GM23338 (cell line): Measurements from ENCODE around the gene AAGAB.

Experiments
- CREB1 ChIP-seq: fragments of 250-450 bp; sonication (Bioruptor Pico); IDR thresholded peaks from 2 replicates; pipeline ENCODE4 v1.5.0; 2020; ENCODE audit warnings: low read depth, mild to moderate bottlenecking, moderate library complexity
- EZH2 ChIP-seq: fragments of 200-600 bp; sonication (generic); IDR thresholded peaks from one replicate; pipeline ENCODE4 v1.8.0; 2017; ENCODE audit warnings: antibody characterized with exemption, mild to moderate bottlenecking, low read depth; ENCODE audit not compliant: unreplicated experiment
- EZH2phosphoT487 ChIP-seq: fragments of 200-600 bp; sonication (generic); IDR thresholded peaks from one replicate; pipeline ENCODE4 v1.8.1; 2018; ENCODE audit warnings: antibody characterized with exemption; ENCODE audit not compliant: unreplicated experiment
- JUNB ChIP-seq: IDR thresholded peaks from one replicate; pipeline ENCODE4 v1.6.1; 2016; ENCODE audit warnings: antibody characterized with exemption; ENCODE audit not compliant: unreplicated experiment
- POLR2AphosphoS5 ChIP-seq: IDR thresholded peaks from 2 replicates; pipeline ENCODE4 v1.6.1; 2016; ENCODE audit warnings: antibody characterized with exemption, low read depth
- STAT1 ChIP-seq: IDR thresholded peaks from one replicate; pipeline ENCODE4 v1.6.1; 2016; ENCODE audit warnings: antibody characterized with exemption; ENCODE audit not compliant: unreplicated experiment
- ZNF114 ChIP-seq: fragments of 250-450 bp; sonication (Bioruptor Pico); IDR thresholded peaks from 2 replicates; pipeline ENCODE4 v1.5.0; 2020; ENCODE audit warnings: mild to moderate bottlenecking, moderate library complexity
- ZNF331 ChIP-seq: fragments of 250-450 bp; sonication (Bioruptor Pico); IDR thresholded peaks from 2 replicates; pipeline ENCODE4 v1.5.0; 2020; ENCODE audit warnings: low read depth, mild to moderate bottlenecking, moderate library complexity
- TF ChIP-seq, protein P1 (sequence below), 2 experiments: fragments of 200-600 bp in 1 of 2; sonication (generic) in 1 of 2; conservative IDR thresholded peaks; 2 replicates each; pipeline versions ENCODE4 v1.5.1 to v1.6.1; 2016 to 2017; ENCODE audit warnings: antibody characterized with exemption in 2 of 2, low read depth in 2 of 2, mild to moderate bottlenecking in 2 of 2, moderate library complexity in 1 of 2
- TF ChIP-seq, protein P2 (sequence below): IDR thresholded peaks from one replicate; pipeline ENCODE4 v1.6.1; 2018; ENCODE audit warnings: antibody characterized with exemption; ENCODE audit not compliant: unreplicated experiment
- TF ChIP-seq, protein P3 (sequence below): fragments of 250-450 bp; sonication (Bioruptor Pico); IDR thresholded peaks from 2 replicates; pipeline ENCODE4 v1.5.0; 2020; ENCODE audit warnings: mild to moderate bottlenecking, moderate library complexity
- TF ChIP-seq, protein P4 (sequence below): IDR thresholded peaks from 2 replicates; pipeline ENCODE4 v1.6.1; 2016; ENCODE audit warnings: antibody characterized with exemption

DNA sequence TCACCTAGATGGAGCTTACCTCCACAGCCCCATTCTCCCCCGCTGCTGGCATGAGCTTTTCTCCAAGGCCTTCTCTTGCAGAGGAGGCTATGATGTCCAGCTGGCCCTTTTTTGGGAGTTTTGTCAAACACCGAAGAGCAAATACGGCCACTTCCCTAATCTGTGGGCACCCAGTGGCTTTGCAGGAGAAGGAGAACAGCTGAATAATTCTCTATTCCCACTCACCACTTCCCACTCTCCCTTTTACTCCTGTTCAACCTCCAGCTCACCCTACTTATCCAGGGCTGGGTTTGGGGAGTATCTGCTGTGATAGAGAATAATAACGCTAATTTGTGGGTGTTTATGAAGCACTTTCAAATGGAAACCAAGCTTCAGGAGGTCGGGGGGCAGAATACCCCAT, 93.0 kb downstream of the AAGAB start:
- no peak for TF ChIP-seq ZNF114 (CRISPR knock-in tag)
- TF ChIP-seq, protein P1, sequence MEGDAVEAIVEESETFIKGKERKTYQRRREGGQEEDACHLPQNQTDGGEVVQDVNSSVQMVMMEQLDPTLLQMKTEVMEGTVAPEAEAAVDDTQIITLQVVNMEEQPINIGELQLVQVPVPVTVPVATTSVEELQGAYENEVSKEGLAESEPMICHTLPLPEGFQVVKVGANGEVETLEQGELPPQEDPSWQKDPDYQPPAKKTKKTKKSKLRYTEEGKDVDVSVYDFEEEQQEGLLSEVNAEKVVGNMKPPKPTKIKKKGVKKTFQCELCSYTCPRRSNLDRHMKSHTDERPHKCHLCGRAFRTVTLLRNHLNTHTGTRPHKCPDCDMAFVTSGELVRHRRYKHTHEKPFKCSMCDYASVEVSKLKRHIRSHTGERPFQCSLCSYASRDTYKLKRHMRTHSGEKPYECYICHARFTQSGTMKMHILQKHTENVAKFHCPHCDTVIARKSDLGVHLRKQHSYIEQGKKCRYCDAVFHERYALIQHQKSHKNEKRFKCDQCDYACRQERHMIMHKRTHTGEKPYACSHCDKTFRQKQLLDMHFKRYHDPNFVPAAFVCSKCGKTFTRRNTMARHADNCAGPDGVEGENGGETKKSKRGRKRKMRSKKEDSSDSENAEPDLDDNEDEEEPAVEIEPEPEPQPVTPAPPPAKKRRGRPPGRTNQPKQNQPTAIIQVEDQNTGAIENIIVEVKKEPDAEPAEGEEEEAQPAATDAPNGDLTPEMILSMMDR (conservative IDR thresholded peaks at IDR 0.05; ENCODE audit: low read depth in 2 of 2): no peak
- no peak for TF ChIP-seq POLR2AphosphoS5
- no peak for TF ChIP-seq EZH2
- TF ChIP-seq, protein P2, sequence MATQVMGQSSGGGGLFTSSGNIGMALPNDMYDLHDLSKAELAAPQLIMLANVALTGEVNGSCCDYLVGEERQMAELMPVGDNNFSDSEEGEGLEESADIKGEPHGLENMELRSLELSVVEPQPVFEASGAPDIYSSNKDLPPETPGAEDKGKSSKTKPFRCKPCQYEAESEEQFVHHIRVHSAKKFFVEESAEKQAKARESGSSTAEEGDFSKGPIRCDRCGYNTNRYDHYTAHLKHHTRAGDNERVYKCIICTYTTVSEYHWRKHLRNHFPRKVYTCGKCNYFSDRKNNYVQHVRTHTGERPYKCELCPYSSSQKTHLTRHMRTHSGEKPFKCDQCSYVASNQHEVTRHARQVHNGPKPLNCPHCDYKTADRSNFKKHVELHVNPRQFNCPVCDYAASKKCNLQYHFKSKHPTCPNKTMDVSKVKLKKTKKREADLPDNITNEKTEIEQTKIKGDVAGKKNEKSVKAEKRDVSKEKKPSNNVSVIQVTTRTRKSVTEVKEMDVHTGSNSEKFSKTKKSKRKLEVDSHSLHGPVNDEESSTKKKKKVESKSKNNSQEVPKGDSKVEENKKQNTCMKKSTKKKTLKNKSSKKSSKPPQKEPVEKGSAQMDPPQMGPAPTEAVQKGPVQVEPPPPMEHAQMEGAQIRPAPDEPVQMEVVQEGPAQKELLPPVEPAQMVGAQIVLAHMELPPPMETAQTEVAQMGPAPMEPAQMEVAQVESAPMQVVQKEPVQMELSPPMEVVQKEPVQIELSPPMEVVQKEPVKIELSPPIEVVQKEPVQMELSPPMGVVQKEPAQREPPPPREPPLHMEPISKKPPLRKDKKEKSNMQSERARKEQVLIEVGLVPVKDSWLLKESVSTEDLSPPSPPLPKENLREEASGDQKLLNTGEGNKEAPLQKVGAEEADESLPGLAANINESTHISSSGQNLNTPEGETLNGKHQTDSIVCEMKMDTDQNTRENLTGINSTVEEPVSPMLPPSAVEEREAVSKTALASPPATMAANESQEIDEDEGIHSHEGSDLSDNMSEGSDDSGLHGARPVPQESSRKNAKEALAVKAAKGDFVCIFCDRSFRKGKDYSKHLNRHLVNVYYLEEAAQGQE: no peak
- no peak for TF ChIP-seq CREB1 (CRISPR knock-in tag)
- TF ChIP-seq, protein P3, sequence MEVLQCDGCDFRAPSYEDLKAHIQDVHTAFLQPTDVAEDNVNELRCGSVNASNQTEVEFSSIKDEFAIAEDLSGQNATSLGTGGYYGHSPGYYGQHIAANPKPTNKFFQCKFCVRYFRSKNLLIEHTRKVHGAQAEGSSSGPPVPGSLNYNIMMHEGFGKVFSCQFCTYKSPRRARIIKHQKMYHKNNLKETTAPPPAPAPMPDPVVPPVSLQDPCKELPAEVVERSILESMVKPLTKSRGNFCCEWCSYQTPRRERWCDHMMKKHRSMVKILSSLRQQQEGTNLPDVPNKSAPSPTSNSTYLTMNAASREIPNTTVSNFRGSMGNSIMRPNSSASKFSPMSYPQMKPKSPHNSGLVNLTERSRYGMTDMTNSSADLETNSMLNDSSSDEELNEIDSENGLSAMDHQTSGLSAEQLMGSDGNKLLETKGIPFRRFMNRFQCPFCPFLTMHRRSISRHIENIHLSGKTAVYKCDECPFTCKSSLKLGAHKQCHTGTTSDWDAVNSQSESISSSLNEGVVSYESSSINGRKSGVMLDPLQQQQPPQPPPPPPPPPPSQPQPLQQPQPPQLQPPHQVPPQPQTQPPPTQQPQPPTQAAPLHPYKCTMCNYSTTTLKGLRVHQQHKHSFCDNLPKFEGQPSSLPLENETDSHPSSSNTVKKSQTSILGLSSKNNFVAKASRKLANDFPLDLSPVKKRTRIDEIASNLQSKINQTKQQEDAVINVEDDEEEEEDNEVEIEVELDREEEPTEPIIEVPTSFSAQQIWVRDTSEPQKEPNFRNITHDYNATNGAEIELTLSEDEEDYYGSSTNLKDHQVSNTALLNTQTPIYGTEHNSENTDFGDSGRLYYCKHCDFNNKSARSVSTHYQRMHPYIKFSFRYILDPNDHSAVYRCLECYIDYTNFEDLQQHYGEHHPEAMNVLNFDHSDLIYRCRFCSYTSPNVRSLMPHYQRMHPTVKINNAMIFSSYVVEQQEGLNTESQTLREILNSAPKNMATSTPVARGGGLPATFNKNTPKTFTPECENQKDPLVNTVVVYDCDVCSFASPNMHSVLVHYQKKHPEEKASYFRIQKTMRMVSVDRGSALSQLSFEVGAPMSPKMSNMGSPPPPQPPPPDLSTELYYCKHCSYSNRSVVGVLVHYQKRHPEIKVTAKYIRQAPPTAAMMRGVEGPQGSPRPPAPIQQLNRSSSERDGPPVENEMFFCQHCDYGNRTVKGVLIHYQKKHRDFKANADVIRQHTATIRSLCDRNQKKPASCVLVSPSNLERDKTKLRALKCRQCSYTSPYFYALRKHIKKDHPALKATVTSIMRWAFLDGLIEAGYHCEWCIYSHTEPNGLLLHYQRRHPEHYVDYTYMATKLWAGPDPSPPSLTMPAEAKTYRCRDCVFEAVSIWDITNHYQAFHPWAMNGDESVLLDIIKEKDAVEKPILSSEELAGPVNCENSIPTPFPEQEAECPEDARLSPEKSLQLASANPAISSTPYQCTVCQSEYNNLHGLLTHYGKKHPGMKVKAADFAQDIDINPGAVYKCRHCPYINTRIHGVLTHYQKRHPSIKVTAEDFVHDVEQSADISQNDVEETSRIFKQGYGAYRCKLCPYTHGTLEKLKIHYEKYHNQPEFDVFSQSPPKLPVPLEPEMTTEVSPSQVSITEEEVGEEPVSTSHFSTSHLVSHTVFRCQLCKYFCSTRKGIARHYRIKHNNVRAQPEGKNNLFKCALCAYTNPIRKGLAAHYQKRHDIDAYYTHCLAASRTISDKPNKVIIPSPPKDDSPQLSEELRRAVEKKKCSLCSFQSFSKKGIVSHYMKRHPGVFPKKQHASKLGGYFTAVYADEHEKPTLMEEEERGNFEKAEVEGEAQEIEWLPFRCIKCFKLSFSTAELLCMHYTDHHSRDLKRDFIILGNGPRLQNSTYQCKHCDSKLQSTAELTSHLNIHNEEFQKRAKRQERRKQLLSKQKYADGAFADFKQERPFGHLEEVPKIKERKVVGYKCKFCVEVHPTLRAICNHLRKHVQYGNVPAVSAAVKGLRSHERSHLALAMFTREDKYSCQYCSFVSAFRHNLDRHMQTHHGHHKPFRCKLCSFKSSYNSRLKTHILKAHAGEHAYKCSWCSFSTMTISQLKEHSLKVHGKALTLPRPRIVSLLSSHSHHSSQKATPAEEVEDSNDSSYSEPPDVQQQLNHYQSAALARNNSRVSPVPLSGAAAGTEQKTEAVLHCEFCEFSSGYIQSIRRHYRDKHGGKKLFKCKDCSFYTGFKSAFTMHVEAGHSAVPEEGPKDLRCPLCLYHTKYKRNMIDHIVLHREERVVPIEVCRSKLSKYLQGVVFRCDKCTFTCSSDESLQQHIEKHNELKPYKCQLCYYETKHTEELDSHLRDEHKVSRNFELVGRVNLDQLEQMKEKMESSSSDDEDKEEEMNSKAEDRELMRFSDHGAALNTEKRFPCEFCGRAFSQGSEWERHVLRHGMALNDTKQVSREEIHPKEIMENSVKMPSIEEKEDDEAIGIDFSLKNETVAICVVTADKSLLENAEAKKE (CRISPR knock-in tag): no peak
- no peak for TF ChIP-seq ZNF331 (CRISPR knock-in tag)
- no peak for TF ChIP-seq EZH2phosphoT487
- TF ChIP-seq JUNB: no peak
- TF ChIP-seq, protein P4, sequence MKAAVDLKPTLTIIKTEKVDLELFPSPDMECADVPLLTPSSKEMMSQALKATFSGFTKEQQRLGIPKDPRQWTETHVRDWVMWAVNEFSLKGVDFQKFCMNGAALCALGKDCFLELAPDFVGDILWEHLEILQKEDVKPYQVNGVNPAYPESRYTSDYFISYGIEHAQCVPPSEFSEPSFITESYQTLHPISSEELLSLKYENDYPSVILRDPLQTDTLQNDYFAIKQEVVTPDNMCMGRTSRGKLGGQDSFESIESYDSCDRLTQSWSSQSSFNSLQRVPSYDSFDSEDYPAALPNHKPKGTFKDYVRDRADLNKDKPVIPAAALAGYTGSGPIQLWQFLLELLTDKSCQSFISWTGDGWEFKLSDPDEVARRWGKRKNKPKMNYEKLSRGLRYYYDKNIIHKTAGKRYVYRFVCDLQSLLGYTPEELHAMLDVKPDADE: no peak
- TF ChIP-seq STAT1: no peak
